Measurements from ENCODE around the gene PPIE.

PPIE gene

GRCh38 chr1:39692152-39693074 lies 46.3 kb upstream of the PPIE start:
- no peak for TF ChIP-seq CTCF (conservative IDR thresholded peaks at IDR 0.05; ENCODE audit: control insufficient read depth, insufficient read depth, low read depth, low read length)
- no peak overlapping the region for H3K4me3 ChIP-seq (ENCODE audit: control insufficient read depth, low read depth, low read length)
- no peak for DNase-seq (ENCODE audit: low read depth)

GRCh38 chr1:39694026-39694425 lies 44.7 kb upstream of the PPIE start:
- no peak overlapping the region for H3K4me3 ChIP-seq (ENCODE audit: control insufficient read depth, low read depth, low read length)
- TF ChIP-seq CTCF (conservative IDR thresholded peaks at IDR 0.05; ENCODE audit: control insufficient read depth, insufficient read depth, low read depth, low read length): no peak
- no peak for DNase-seq (ENCODE audit: low read depth)

GRCh38 chr1:39695016-39695415 lies 43.7 kb upstream of the PPIE start:
- DNase-seq (ENCODE audit: low read depth): no peak
- no peak overlapping the region for H3K4me3 ChIP-seq (ENCODE audit: control insufficient read depth, low read depth, low read length)
- TF ChIP-seq CTCF (conservative IDR thresholded peaks at IDR 0.05; ENCODE audit: control insufficient read depth, insufficient read depth, low read depth, low read length): no peak

GRCh38 chr1:39696448-39696847 lies 42.2 kb upstream of the PPIE start:
- DNase-seq (ENCODE audit: low read depth): no peak
- H3K4me3 ChIP-seq (ENCODE audit: control insufficient read depth, low read depth, low read length): no peak overlapping the region
- TF ChIP-seq CTCF (conservative IDR thresholded peaks at IDR 0.05; ENCODE audit: control insufficient read depth, insufficient read depth, low read depth, low read length): no peak

- DNase-seq (ENCODE audit: low read depth): no peak
- no peak overlapping the region for H3K4me3 ChIP-seq (ENCODE audit: control insufficient read depth, low read depth, low read length)
- no peak for TF ChIP-seq CTCF (conservative IDR thresholded peaks at IDR 0.05; ENCODE audit: control insufficient read depth, insufficient read depth, low read depth, low read length)
Measured at GRCh38 chr1:39698568-39698967, 40.1 kb upstream of the PPIE start.

- no peak for TF ChIP-seq CTCF (conservative IDR thresholded peaks at IDR 0.05; ENCODE audit: control insufficient read depth, insufficient read depth, low read depth, low read length)
- no peak overlapping the region for H3K4me3 ChIP-seq (ENCODE audit: control insufficient read depth, low read depth, low read length)
- DNase-seq (ENCODE audit: low read depth): no peak
Measured at GRCh38 chr1:39699419-39699818, 39.3 kb upstream of the PPIE start.
